HepG2 (cell line): Measurements from ENCODE around the gene PARP3. TPM values are rescaled to one million over a fixed set of nuclear protein-coding genes. Genes with fewer than 3 reads are reported as not detected.
A peak's percentile ranks its signal among the peaks of the same experiment; 100 is the strongest.

Source experiments
- CBFB ChIP-seq: sonication (generic); formaldehyde crosslinking; IDR thresholded peaks from 2 replicates; pipeline ENCODE4 v1.4.0; 2020; ENCODE audit warnings: missing genetic modification reagents
- NCOA1 ChIP-seq: sonication (generic); formaldehyde crosslinking; IDR thresholded peaks from 2 replicates; pipeline ENCODE4 v1.9.0; 2021; ENCODE audit warnings: missing genetic modification reagents
- SIX4 ChIP-seq: sonication (generic); formaldehyde crosslinking; IDR thresholded peaks from 2 replicates; pipeline ENCODE4 v1.4.0; 2020; ENCODE audit warnings: missing genetic modification reagents
- ZBTB42 ChIP-seq: sonication (generic); formaldehyde crosslinking; IDR thresholded peaks from 2 replicates; pipeline ENCODE4 v1.5.0; 2020; ENCODE audit warnings: mild to moderate bottlenecking, missing genetic modification reagents
- ZFP36L1 ChIP-seq: sonication (generic); formaldehyde crosslinking; IDR thresholded peaks from 2 replicates; pipeline ENCODE4 v1.8.0; 2022; ENCODE audit warnings: mild to moderate bottlenecking, missing genetic modification reagents, moderate library complexity
- ZNF331 ChIP-seq: sonication (generic); formaldehyde crosslinking; IDR thresholded peaks from 2 replicates; pipeline ENCODE4 v1.4.0; 2020; ENCODE audit warnings: missing genetic modification reagents
- ZNF460 ChIP-seq: sonication (generic); formaldehyde crosslinking; IDR thresholded peaks from 2 replicates; pipeline ENCODE4 v1.5.1; 2020; ENCODE audit warnings: missing genetic modification reagents, mild to moderate bottlenecking, borderline replicate concordance
- ZNF629 ChIP-seq: sonication (generic); formaldehyde crosslinking; conservative IDR thresholded peaks from 2 replicates; pipeline ENCODE4 v1.5.0; 2020; ENCODE audit warnings: missing genetic modification reagents
- ZNF788 ChIP-seq: sonication (generic); formaldehyde crosslinking; IDR thresholded peaks from 2 replicates; pipeline ENCODE4 v1.5.0; 2020; ENCODE audit warnings: mild to moderate bottlenecking, missing genetic modification reagents, borderline replicate concordance
- polyA plus RNA-seq, 8 experiments: library from polyadenylated mRNA; depleted of rRNA in 3 of 8; stranded (reverse) in 7 of 8; unstranded in 1 of 8; fragments of >200 nt; fragmentation: Illumina TruSeq in 4 of 8; extraction: Trizol in 4 of 8; gene quantifications; 2 replicates each; pipeline versions ENCODE4 v1.2.1 to v1.2.3, GENCODE V29; 2011 to 2016; ENCODE audit warnings: low read depth in 4 of 8, missing spikeins in 1 of 8, mixed read lengths in 1 of 8; ENCODE audit not compliant: insufficient read depth in 1 of 8
- total RNA-seq, 5 experiments: library from RNA; depleted of rRNA; stranded (reverse); fragments of >200 nt; fragmentation: Illumina TruSeq; extraction: Trizol; gene quantifications; 2 replicates each; pipeline ENCODE4 v1.2.3, GENCODE V29; 2016; ENCODE audit warnings: low read depth in 1 of 5
- TF ChIP-seq, protein P1 (sequence below): sonication (generic); formaldehyde crosslinking; IDR thresholded peaks from 2 replicates; pipeline ENCODE4 v1.4.0; 2020; ENCODE audit warnings: missing genetic modification reagents, borderline replicate concordance
- TF ChIP-seq, protein P2 (sequence below): sonication (generic); formaldehyde crosslinking; IDR thresholded peaks from 2 replicates; pipeline ENCODE4 v1.8.0; 2022; ENCODE audit warnings: mild to moderate bottlenecking, missing genetic modification reagents, moderate library complexity
- TF ChIP-seq, protein P3 (sequence below): conservative IDR thresholded peaks from 2 replicates; pipeline ENCODE4 v1.6.1; 2018; ENCODE audit warnings: missing genetic modification reagents
- TF ChIP-seq, protein P4 (sequence below): IDR thresholded peaks from 2 replicates; pipeline ENCODE4 v1.6.1; 2016; ENCODE audit warnings: missing compliant biosample characterization, missing genetic modification reagents, borderline replicate concordance
- TF ChIP-seq, protein P5 (sequence below): sonication (generic); formaldehyde crosslinking; IDR thresholded peaks from 2 replicates; pipeline ENCODE4; 2020; ENCODE audit warnings: missing genetic modification reagents, mild to moderate bottlenecking, borderline replicate concordance
- TF ChIP-seq, protein P6 (sequence below): IDR thresholded peaks from 2 replicates; pipeline ENCODE4 v1.6.1; 2016; ENCODE audit warnings: mild to moderate bottlenecking
- TF ChIP-seq, protein P7 (sequence below): sonication (generic); formaldehyde crosslinking; IDR thresholded peaks from 2 replicates; pipeline ENCODE4 v1.4.0; 2020; ENCODE audit warnings: missing genetic modification reagents

The PARP3 gene
- total and polyA plus RNA-seq, 2 of the 13 experiments (the other 11 are each of a cell fraction or from before 2014, with no cell fraction given): 11.2 to 21.5 TPM

DNA sequence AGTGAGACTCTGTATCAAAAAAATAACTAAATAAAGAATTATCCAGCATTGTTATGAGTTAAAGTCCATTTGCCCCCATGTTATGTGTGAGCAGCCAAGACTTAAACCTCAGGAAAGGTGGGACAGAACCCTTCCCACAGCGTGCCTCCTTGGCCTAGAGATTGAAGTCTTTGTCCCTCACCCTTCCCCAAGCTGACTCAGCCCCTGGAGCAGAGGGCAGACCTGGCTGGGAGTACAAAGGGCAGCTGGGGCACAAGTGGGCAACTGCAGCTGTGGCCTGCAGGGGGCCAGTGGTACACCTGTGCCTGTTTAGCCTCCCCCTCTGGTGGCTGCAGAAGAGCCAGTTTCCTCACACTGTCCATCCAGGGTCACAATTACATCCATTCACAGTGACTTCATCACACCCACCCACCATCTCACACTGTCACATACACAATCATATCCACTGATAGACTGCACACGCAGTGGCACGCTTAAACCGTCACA, 40.2 kb downstream of the PARP3 start (continued):
- TF ChIP-seq, protein P1, sequence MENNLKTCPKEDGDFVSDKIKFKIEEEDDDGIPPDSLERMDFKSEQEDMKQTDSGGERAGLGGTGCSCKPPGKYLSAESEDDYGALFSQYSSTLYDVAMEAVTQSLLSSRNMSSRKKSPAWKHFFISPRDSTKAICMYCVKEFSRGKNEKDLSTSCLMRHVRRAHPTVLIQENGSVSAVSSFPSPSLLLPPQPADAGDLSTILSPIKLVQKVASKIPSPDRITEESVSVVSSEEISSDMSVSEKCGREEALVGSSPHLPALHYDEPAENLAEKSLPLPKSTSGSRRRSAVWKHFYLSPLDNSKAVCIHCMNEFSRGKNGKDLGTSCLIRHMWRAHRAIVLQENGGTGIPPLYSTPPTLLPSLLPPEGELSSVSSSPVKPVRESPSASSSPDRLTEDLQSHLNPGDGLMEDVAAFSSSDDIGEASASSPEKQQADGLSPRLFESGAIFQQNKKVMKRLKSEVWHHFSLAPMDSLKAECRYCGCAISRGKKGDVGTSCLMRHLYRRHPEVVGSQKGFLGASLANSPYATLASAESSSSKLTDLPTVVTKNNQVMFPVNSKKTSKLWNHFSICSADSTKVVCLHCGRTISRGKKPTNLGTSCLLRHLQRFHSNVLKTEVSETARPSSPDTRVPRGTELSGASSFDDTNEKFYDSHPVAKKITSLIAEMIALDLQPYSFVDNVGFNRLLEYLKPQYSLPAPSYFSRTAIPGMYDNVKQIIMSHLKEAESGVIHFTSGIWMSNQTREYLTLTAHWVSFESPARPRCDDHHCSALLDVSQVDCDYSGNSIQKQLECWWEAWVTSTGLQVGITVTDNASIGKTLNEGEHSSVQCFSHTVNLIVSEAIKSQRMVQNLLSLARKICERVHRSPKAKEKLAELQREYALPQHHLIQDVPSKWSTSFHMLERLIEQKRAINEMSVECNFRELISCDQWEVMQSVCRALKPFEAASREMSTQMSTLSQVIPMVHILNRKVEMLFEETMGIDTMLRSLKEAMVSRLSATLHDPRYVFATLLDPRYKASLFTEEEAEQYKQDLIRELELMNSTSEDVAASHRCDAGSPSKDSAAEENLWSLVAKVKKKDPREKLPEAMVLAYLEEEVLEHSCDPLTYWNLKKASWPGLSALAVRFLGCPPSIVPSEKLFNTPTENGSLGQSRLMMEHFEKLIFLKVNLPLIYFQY (CRISPR knock-in tag): peak; percentile 47; the same call in 1 of the 2 replicates
- TF ChIP-seq ZNF629 (CRISPR knock-in tag) (peak; percentile 53; the same call in 1 of the 2 replicates), ZNF460 (CRISPR knock-in tag) (no peak), ZNF788 (CRISPR knock-in tag) (peak; percentile 59; the same call in 1 of the 2 replicates), ZBTB42 (CRISPR knock-in tag) (0 out of 2 replicates have a peak, but pooled peaks have one; percentile 8), SIX4 (CRISPR knock-in tag) (no peak), NCOA1 (no peak), ZFP36L1 (CRISPR knock-in tag) (peak; percentile 68; the same call in 1 of the 2 replicates), ZNF331 (CRISPR knock-in tag) (peak; percentile 76; the same call in 1 of the 2 replicates), CBFB (CRISPR knock-in tag) (0 out of 2 replicates have a peak, but pooled peaks have one; percentile 67)
- TF ChIP-seq, protein P2, sequence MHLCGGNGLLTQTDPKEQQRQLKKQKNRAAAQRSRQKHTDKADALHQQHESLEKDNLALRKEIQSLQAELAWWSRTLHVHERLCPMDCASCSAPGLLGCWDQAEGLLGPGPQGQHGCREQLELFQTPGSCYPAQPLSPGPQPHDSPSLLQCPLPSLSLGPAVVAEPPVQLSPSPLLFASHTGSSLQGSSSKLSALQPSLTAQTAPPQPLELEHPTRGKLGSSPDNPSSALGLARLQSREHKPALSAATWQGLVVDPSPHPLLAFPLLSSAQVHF (CRISPR knock-in tag): 0 out of 2 replicates have a peak, but pooled peaks have one; percentile 16
- TF ChIP-seq, protein P3, sequence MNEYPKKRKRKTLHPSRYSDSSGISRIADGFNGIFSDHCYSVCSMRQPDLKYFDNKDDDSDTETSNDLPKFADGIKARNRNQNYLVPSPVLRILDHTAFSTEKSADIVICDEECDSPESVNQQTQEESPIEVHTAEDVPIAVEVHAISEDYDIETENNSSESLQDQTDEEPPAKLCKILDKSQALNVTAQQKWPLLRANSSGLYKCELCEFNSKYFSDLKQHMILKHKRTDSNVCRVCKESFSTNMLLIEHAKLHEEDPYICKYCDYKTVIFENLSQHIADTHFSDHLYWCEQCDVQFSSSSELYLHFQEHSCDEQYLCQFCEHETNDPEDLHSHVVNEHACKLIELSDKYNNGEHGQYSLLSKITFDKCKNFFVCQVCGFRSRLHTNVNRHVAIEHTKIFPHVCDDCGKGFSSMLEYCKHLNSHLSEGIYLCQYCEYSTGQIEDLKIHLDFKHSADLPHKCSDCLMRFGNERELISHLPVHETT (CRISPR knock-in tag): no peak
- TF ChIP-seq, protein P4, sequence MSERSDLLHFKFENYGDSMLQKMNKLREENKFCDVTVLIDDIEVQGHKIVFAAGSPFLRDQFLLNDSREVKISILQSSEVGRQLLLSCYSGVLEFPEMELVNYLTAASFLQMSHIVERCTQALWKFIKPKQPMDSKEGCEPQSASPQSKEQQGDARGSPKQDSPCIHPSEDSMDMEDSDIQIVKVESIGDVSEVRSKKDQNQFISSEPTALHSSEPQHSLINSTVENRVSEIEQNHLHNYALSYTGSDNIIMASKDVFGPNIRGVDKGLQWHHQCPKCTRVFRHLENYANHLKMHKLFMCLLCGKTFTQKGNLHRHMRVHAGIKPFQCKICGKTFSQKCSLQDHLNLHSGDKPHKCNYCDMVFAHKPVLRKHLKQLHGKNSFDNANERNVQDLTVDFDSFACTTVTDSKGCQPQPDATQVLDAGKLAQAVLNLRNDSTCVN (CRISPR knock-in tag): peak; percentile 79
- TF ChIP-seq, protein P5, sequence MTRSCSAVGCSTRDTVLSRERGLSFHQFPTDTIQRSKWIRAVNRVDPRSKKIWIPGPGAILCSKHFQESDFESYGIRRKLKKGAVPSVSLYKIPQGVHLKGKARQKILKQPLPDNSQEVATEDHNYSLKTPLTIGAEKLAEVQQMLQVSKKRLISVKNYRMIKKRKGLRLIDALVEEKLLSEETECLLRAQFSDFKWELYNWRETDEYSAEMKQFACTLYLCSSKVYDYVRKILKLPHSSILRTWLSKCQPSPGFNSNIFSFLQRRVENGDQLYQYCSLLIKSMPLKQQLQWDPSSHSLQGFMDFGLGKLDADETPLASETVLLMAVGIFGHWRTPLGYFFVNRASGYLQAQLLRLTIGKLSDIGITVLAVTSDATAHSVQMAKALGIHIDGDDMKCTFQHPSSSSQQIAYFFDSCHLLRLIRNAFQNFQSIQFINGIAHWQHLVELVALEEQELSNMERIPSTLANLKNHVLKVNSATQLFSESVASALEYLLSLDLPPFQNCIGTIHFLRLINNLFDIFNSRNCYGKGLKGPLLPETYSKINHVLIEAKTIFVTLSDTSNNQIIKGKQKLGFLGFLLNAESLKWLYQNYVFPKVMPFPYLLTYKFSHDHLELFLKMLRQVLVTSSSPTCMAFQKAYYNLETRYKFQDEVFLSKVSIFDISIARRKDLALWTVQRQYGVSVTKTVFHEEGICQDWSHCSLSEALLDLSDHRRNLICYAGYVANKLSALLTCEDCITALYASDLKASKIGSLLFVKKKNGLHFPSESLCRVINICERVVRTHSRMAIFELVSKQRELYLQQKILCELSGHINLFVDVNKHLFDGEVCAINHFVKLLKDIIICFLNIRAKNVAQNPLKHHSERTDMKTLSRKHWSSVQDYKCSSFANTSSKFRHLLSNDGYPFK (CRISPR knock-in tag): peak; percentile 81; the same call in 1 of the 2 replicates
- TF ChIP-seq, protein P6, sequence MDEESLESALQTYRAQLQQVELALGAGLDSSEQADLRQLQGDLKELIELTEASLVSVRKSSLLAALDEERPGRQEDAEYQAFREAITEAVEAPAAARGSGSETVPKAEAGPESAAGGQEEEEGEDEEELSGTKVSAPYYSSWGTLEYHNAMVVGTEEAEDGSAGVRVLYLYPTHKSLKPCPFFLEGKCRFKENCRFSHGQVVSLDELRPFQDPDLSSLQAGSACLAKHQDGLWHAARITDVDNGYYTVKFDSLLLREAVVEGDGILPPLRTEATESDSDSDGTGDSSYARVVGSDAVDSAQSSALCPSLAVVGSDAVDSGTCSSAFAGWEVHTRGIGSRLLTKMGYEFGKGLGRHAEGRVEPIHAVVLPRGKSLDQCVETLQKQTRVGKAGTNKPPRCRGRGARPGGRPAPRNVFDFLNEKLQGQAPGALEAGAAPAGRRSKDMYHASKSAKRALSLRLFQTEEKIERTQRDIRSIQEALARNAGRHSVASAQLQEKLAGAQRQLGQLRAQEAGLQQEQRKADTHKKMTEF (CRISPR knock-in tag): 0 out of 2 replicates have a peak, but pooled peaks have one; percentile 19
- TF ChIP-seq, protein P7, sequence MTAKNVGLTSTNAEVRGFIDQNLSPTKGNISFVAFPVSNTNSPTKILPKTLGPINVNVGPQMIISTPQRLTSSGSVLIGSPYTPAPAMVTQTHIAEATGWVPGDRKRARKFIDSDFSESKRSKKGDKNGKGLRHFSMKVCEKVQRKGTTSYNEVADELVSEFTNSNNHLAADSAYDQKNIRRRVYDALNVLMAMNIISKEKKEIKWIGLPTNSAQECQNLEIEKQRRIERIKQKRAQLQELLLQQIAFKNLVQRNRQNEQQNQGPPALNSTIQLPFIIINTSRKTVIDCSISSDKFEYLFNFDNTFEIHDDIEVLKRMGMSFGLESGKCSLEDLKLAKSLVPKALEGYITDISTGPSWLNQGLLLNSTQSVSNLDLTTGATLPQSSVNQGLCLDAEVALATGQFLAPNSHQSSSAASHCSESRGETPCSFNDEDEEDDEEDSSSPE: no peak; the same call in 1 of the 2 replicates
